ENCODE data around the gene LBH. TPM values are rescaled to one million over a fixed set of nuclear protein-coding genes. Genes with fewer than 3 reads are reported as not detected.
A peak's percentile ranks its signal among the peaks of the same experiment; 100 is the strongest.

The LBH gene
- total and polyA plus RNA-seq, 8 donors = 6.6 to 39.8 (median 17.0) TPM

- TF ChIP-seq CTCF (IDR thresholded peaks at IDR 0.05) (no peak), POLR2AphosphoS5 (IDR thresholded peaks at IDR 0.05) (peak in 2 of 3 donors; percentile 11 to 49)
- intact Hi-C loops (cut with DNase I; ENCODE audit: low total_unique reads) = no loop called here
- Histone ChIP-seq H3K9me3 (no peaks in the 10 kb centered on the region), H3K27me3 (no peaks in the 10 kb centered on the region), H3K4me3 (no peak overlapping the region), H3K4me1 (peaks cover 0 to 23% (median 9%) of the 10 kb centered on the region in 4 donors), H3K27ac (peak overlapping the region in 4 of 5 donors; percentile 49 to 70 (median 58)), H3K36me3 (no peaks in the 10 kb centered on the region)
- DNase-seq = peak in 1 of 2 donors; percentile 76
- 20 to 56% (median 36%) methylated on average over 6 of the region's 6 CpGs for WGBS, 5 donors
Observed at GRCh38 chr2:30300456-30301221, 69.3 kb downstream of the LBH start.

- DNase-seq = no peak
- 69 to 85% (median 75%) methylated on average over 6 to 7 of the region's 7 CpGs for WGBS, 5 donors
- Histone ChIP-seq H3K9me3 (no peaks in the 10 kb centered on the region), H3K4me1 (peaks cover 0 to 23% (median 9%) of the 10 kb centered on the region in 4 donors), H3K36me3 (no peaks in the 10 kb centered on the region), H3K27me3 (no peaks in the 10 kb centered on the region), H3K4me3 (no peak overlapping the region), H3K27ac (peak overlapping the region in 4 of 5 donors; percentile 6 to 70 (median 58))
- no peak for TF ChIP-seq CTCF (IDR thresholded peaks at IDR 0.05)
- no peak for TF ChIP-seq EP300 (IDR thresholded peaks at IDR 0.05)
- TF ChIP-seq POLR2AphosphoS5 (IDR thresholded peaks at IDR 0.05) = no peak
- no peak for TF ChIP-seq POLR2A (IDR thresholded peaks at IDR 0.05)
- intact Hi-C loops (cut with DNase I; ENCODE audit: low total_unique reads) = no loop called here
Observed at GRCh38 chr2:30301551-30301950, 70.2 kb downstream of the LBH start.

- WGBS, 5 donors = 79 to 87% (median 83%) methylated on average over 5 of the region's 5 CpGs
- Histone ChIP-seq H3K27me3 (no peaks in the 10 kb centered on the region), H3K27ac (no peak overlapping the region), H3K4me1 (peaks cover 0 to 23% (median 9%) of the 10 kb centered on the region in 4 donors), H3K36me3 (no peaks in the 10 kb centered on the region), H3K9me3 (no peaks in the 10 kb centered on the region), H3K4me3 (no peak overlapping the region)
- TF ChIP-seq POLR2AphosphoS5 (IDR thresholded peaks at IDR 0.05) (no peak), EP300 (IDR thresholded peaks at IDR 0.05) (no peak), CTCF (IDR thresholded peaks at IDR 0.05) (no peak), POLR2A (IDR thresholded peaks at IDR 0.05) (no peak)
- intact Hi-C loops (cut with DNase I; ENCODE audit: low total_unique reads) = no loop called here
- DNase-seq = no peak
Observed at GRCh38 chr2:30302566-30302965, 71.2 kb downstream of the LBH start.

- H3K4me3 ChIP-seq = no peak overlapping the region
- intact Hi-C loops (cut with DNase I; ENCODE audit: low total_unique reads) = no loop called here
- no peaks in the 10 kb centered on the region for H3K36me3 ChIP-seq
- WGBS, 5 donors = 91 to 95% (median 92%) methylated on average over 11 of the region's 11 CpGs
- H3K27me3 ChIP-seq = no peaks in the 10 kb centered on the region
- H3K4me1 ChIP-seq = peaks cover 0 to 23% (median 9%) of the 10 kb centered on the region in 4 donors
- no peak overlapping the region for H3K27ac ChIP-seq
- TF ChIP-seq POLR2AphosphoS5 (IDR thresholded peaks at IDR 0.05) (no peak), CTCF (IDR thresholded peaks at IDR 0.05) (no peak), POLR2A (IDR thresholded peaks at IDR 0.05) (no peak), EP300 (IDR thresholded peaks at IDR 0.05) (no peak)
- no peaks in the 10 kb centered on the region for H3K9me3 ChIP-seq
- no peak for DNase-seq
Observed at GRCh38 chr2:30303095-30303494, 71.8 kb downstream of the LBH start.
